ENCODE data around the gene RBBP8.

The RBBP8 gene

DNA sequence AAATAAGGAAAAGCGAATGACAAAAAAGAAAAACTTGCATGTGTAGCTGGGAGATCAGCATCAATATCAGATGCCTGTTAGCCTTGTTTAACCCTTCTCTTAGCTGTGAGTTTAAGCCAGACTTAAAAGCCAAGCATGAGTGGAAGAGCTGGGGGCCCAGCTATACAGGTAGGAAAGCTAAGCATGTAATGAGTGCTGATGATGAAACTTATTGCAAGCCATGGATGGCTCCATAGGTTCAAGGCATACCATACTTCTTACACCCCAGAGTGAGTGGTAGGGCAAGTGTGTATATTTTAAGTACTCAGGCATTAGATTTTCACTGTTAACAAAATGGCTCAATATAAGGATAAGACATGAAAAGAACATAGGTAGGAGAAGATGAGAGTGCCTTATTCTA is 28.0 kb downstream of the RBBP8 start:
- H3K4me3 ChIP-seq (ENCODE audit: severe bottlenecking) = no peak overlapping the region
- no peak overlapping the region for H3K27ac ChIP-seq (ENCODE audit: poor library complexity, severe bottlenecking)
- DNase-seq (ENCODE audit: low spot score) (no peak), ATAC-seq (ENCODE audit: low read depth) (no peak)
- TF ChIP-seq, protein P1, sequence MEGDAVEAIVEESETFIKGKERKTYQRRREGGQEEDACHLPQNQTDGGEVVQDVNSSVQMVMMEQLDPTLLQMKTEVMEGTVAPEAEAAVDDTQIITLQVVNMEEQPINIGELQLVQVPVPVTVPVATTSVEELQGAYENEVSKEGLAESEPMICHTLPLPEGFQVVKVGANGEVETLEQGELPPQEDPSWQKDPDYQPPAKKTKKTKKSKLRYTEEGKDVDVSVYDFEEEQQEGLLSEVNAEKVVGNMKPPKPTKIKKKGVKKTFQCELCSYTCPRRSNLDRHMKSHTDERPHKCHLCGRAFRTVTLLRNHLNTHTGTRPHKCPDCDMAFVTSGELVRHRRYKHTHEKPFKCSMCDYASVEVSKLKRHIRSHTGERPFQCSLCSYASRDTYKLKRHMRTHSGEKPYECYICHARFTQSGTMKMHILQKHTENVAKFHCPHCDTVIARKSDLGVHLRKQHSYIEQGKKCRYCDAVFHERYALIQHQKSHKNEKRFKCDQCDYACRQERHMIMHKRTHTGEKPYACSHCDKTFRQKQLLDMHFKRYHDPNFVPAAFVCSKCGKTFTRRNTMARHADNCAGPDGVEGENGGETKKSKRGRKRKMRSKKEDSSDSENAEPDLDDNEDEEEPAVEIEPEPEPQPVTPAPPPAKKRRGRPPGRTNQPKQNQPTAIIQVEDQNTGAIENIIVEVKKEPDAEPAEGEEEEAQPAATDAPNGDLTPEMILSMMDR (IDR thresholded peaks at IDR 0.05; ENCODE audit: poor library complexity, severe bottlenecking) = no peak
- H3K36me3 ChIP-seq (ENCODE audit: low read depth) = peaks cover 83% of the 10 kb centered on the region
- H3K4me1 ChIP-seq (ENCODE audit: insufficient read depth, poor library complexity, severe bottlenecking) = peaks cover 5% of the 10 kb centered on the region
- no peaks in the 10 kb centered on the region for H3K27me3 ChIP-seq (ENCODE audit: insufficient read depth, poor library complexity, severe bottlenecking)
- H3K9me3 ChIP-seq (ENCODE audit: severe bottlenecking) = no peaks in the 10 kb centered on the region

DNA sequence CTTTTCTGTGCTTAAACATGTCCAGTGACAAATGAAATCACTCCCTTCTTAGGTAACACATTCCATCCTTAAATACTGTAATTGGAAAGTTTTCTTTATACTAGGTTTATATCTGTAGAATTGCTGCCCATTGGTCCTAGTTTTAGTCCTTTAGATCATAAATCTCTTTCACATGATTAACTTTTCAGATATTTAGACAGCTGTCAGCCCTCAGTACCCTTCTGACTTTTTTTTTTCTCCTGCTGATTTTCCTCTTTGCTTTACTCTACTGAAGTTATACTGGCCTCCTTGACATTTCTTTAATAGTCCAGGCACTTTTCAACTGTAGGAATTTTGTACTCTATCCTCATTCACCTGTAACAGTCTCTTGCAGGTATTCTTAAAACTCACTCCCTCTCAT is 28.9 kb downstream of the RBBP8 start:
- no peak for DNase-seq (ENCODE audit: low spot score)
- ATAC-seq (ENCODE audit: low read depth) = no peak
- TF ChIP-seq, protein P1 (IDR thresholded peaks at IDR 0.05; ENCODE audit: poor library complexity, severe bottlenecking) = no peak
- H3K27ac ChIP-seq (ENCODE audit: poor library complexity, severe bottlenecking) = no peak overlapping the region
- H3K36me3 ChIP-seq (ENCODE audit: low read depth) = peaks cover 76% of the 10 kb centered on the region
- H3K4me1 ChIP-seq (ENCODE audit: insufficient read depth, poor library complexity, severe bottlenecking) = peaks cover 5% of the 10 kb centered on the region
- H3K9me3 ChIP-seq (ENCODE audit: severe bottlenecking) = no peaks in the 10 kb centered on the region
- no peaks in the 10 kb centered on the region for H3K27me3 ChIP-seq (ENCODE audit: insufficient read depth, poor library complexity, severe bottlenecking)
- H3K4me3 ChIP-seq (ENCODE audit: severe bottlenecking) = no peak overlapping the region

DNA sequence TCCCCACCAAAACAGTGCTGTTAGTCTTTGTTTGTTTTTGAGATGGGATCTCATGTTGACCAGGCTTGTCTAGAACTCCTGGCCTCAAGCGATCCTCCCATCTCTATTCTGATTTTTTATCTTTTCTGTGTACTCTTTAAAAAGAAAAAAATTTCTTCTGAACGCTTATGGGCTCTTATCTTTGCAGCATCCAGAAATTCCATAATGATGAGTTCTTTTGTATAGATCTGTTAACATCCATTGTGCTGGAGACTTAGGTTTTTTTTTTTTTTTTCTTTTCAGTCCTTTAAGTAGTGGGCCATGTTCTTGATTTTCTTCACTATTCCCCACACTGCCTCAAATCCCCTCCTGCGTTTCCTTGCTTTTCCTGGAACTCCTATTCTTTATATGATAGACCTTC is 31.0 kb downstream of the RBBP8 start:
- Histone ChIP-seq H3K9me3 (ENCODE audit: severe bottlenecking) (no peaks in the 10 kb centered on the region), H3K4me1 (ENCODE audit: insufficient read depth, poor library complexity, severe bottlenecking) (peaks cover 5% of the 10 kb centered on the region), H3K27me3 (ENCODE audit: insufficient read depth, poor library complexity, severe bottlenecking) (no peaks in the 10 kb centered on the region), H3K36me3 (ENCODE audit: low read depth) (peaks cover 74% of the 10 kb centered on the region), H3K27ac (ENCODE audit: poor library complexity, severe bottlenecking) (no peak overlapping the region), H3K4me3 (ENCODE audit: severe bottlenecking) (no peak overlapping the region)
- TF ChIP-seq, protein P1 (IDR thresholded peaks at IDR 0.05; ENCODE audit: poor library complexity, severe bottlenecking) = no peak
- ATAC-seq (ENCODE audit: low read depth) (no peak), DNase-seq (ENCODE audit: low spot score) (no peak)

DNA sequence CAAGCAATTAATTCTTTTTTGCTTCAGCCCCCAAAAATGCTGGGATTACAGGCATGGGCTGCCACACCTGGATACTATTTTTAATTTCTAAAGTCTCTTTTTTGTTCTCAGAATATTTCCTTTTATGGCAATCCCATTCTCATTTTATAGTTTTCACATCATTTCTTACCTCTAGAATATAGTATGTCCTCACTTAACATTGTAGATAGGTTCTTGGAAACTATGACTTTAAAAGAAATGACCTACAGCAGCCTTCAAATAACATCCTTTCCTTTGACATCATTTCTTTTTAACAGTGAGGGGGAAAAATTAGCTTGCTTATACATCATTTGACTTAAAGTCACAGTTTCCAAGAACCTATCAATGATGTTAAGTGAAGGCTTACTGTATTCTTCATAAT is 31.6 kb downstream of the RBBP8 start:
- no peaks in the 10 kb centered on the region for H3K9me3 ChIP-seq (ENCODE audit: severe bottlenecking)
- H3K27me3 ChIP-seq (ENCODE audit: insufficient read depth, poor library complexity, severe bottlenecking) = no peaks in the 10 kb centered on the region
- H3K4me3 ChIP-seq (ENCODE audit: severe bottlenecking) = no peak overlapping the region
- H3K27ac ChIP-seq (ENCODE audit: poor library complexity, severe bottlenecking) = no peak overlapping the region
- peaks cover 5% of the 10 kb centered on the region for H3K4me1 ChIP-seq (ENCODE audit: insufficient read depth, poor library complexity, severe bottlenecking)
- ATAC-seq (ENCODE audit: low read depth) = no peak
- no peak for DNase-seq (ENCODE audit: low spot score)
- TF ChIP-seq, protein P1 (IDR thresholded peaks at IDR 0.05; ENCODE audit: poor library complexity, severe bottlenecking) = no peak
- peaks cover 74% of the 10 kb centered on the region for H3K36me3 ChIP-seq (ENCODE audit: low read depth)

DNA sequence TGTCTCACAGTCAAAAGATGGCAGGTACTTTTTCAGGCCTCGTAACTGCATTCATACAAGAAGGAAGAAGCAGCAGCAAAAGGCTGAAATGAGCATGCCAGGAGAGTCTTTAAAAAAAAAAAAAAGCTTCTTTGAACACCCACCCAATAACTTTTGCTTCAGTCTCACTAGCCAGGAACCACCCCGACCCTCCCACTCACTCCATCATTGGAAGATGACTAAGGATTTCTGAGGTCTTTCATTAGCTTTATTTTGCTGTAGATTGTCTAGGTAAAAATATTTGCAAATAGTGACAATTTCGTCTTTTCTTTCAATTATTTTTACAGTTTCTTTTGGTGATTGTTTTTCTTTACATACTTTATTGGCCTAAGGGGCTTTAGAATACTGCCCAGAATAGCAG is 37.9 kb downstream of the RBBP8 start:
- no peak for ATAC-seq (ENCODE audit: low read depth)
- H3K9me3 ChIP-seq (ENCODE audit: severe bottlenecking) = no peaks in the 10 kb centered on the region

More for the DNA sequence above, 37.9 kb downstream of the RBBP8 start:
- Histone ChIP-seq H3K36me3 (ENCODE audit: low read depth) (peaks cover 83% of the 10 kb centered on the region), H3K27ac (ENCODE audit: poor library complexity, severe bottlenecking) (no peak overlapping the region), H3K27me3 (ENCODE audit: insufficient read depth, poor library complexity, severe bottlenecking) (no peaks in the 10 kb centered on the region), H3K4me1 (ENCODE audit: insufficient read depth, poor library complexity, severe bottlenecking) (no peaks in the 10 kb centered on the region), H3K4me3 (ENCODE audit: severe bottlenecking) (no peak overlapping the region)
- TF ChIP-seq, protein P1 (IDR thresholded peaks at IDR 0.05; ENCODE audit: poor library complexity, severe bottlenecking) = no peak
- no peak for DNase-seq (ENCODE audit: low spot score)

Data from RWPE2 (cell line).